GM19023 (cell line): ENCODE measurements around the gene RFX2.

ENCODE experiments used
- ATAC-seq: cut with Tn5 transposase; IDR thresholded peaks from one replicate; pipeline ENCODE4 v1.9.1; 2021; ENCODE audit warnings: mild to moderate bottlenecking, moderate library complexity; ENCODE audit not compliant: unreplicated experiment

Gene RFX2

DNA sequence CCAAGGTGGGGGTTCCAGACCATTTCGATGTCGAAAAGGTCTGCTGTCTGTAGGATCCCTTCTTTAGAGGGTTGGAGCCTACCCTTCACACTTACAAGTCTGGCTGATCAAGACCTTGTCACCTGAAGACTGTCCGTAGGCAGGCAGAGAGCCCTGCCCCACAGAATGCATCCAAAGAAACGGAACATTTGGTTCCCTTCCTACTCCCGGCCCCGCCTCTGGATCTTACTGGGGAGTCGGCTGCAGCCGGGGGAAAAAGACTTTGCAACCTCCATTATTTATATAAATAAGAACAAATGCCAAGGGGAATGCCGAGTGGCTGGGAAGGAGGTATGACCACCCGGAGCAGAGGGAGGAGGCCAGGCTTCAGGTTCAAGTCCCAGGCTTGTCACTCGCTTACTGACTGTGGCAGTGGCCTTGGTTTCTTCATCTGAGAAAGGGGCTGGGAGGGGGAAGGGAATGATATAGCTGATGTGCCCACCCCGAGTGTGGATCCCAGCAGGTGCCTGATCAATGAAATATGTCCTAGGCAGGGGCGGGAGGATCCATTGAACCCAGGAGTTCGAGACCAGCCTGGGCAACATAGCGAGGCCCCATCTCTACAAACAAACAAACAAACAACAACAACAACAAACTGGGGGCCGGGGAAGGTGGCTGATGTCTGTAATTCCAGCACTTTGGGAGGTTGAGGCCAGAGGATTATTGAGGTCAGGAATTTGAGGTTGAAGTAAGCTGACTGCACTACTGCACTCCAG is 48.7 kb downstream of the RFX2 start:
- ATAC-seq = no peak

DNA sequence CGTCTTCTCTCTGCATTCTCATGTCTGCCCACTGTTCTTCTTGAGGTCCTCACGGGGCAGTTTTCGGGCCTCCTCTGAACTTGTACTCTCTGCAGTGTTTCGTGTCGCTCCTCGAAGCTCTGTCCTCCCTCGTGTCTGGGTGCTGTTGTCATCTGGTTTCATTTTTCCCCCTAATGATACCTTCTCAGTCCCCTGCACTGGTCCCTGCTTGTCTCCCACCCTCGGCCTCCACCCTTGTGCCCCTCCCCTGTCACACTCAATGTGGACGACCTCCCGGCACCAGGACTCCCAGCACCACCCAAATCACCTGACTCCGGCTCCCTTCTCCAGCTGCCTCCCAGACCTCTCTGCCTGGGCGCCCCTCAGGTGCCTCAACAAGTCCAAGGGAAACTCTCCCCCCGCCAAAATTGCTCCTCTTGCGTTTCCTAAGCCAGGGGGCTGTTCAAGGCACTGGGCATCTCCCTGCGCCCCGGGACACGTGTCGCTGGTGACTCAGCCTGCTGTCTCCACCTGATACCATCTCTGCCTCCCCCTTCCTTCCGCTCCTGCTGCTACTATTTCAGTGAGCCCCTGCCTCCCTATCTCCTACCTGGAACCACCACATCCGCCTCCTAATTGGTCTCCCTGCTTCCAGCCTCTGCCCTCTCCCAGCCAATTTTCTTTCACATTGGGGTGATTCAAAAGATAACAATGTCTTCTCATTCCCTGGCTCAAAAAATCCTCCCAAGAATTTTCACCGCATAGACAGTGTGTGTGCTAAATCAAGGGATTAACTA is 49.5 kb downstream of the RFX2 start:
- ATAC-seq = no peak

DNA sequence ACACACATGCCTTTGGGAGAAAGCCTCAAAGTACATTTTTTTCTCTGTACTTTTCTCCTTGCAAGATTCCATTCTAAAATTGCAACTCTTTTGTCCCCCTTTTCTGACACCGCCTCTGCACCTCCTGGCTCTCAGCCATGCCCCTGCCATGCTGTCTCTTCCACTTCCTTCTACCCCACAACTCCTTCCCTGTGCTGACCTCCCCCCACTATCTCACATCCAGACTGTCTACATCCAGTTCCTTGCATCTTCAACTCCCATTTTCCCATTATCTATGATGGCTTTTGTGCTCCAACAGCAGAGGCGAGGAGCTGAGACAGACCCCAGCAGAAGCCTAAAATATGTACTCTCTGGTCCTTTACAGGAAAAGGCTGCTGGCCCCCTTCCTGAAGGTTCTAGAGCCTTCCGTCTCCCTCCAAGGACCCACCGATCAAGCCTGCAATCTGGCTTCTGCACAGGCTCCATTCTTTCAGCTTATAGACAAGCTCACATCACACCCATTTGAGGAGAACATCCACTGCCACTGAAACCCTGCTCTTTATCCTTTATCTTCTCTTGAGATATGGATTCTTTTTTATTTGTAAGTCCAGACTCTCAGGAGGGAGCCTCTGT is 50.2 kb downstream of the RFX2 start:
- ATAC-seq = no peak

DNA sequence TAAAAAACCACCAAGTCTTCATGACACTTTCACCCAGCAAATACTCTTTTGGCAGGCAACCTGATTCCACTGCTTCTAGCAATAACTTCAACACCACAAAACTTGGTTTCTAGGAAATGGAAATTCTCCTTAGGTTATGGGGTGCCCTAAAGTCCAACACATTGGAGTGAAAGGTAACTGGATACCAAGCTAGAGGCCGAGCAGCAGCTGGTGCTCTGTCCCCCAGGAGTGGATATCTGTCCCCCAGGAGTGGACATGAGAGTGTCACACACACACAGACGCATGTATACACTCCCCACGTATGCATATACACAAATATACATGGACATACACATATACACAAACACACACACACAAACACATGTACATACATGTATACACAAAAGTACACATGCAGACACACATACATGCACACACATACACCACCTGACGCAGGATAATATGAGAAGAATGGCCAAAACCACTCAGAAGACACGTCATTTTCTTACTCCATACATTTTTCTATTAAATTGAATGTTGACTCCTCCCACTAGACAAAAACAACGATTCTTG is 50.8 kb downstream of the RFX2 start:
- no peak for ATAC-seq

DNA sequence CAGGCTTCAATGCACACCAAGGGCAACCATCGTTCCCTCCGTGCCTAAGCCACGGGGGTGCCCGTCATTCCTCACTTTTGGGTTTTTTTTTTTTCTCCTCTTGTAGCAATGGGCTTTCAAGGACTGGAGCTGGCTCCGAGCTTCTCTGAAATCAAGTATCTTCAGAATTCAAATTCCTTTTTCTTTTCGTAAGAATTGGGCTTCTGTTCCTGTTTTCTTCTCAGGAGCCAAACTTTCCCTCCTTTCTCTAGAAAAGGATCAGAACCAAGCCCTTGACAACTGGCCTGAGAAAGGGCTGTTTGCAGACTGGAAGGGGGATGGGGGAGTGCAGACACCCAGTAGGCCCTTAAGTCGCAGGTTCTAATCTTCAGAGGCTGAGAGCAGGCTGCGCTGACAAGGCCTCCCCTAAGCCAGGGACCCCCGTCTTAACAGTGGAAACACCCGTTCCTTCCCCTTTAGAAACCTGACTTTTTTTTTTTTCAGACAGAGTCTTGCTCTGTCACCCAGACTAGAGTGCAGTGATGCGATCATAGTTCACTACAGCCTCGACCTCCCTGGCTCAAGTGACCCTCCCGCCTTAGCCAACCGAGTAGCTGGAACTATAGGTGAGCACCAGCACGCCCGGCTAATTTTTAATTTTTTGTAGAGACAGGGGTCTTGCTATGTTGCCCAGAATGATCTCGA is 51.6 kb downstream of the RFX2 start:
- ATAC-seq = no peak

DNA sequence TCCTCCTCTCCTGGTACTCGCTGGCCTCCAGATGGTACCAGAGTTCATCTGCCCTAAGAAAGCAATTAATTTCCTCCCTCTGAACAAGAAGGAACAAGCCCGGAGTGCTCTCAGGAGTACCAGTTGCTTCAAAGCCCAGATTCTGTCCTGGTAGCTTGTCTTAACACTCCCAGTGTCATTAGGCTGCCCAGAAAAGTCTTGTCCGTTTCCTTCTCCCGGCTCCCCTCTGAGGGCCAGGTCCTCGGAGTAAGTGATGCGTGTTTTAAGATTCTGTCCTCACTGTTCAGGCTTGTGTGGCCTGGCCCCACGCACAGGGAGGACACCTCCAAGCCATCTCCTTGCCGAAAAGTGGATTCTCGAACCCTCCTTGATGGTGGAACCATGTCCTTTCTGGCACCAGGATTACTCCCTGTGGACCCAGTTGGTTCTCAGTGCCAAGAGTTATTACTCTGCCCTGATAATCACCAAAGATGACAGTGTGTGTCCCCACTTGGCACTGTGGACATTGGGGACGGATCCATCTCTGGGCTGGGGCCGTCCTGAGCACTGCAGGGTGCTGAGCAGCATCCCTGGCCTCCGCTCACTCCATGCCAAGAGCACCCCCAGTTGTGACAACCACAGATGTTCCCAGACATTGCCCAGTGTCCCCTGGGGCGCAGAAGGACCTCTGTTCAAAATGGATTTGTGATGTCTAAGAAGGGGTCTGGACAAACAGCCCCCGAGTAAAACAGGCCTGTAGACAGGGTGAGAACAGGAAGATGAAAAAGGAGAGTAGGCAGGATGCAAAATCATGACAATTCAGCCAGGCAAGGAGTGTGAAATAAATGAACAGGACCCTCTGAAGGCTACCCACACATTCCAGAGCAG is 52.4 kb downstream of the RFX2 start:
- ATAC-seq = no peak

DNA sequence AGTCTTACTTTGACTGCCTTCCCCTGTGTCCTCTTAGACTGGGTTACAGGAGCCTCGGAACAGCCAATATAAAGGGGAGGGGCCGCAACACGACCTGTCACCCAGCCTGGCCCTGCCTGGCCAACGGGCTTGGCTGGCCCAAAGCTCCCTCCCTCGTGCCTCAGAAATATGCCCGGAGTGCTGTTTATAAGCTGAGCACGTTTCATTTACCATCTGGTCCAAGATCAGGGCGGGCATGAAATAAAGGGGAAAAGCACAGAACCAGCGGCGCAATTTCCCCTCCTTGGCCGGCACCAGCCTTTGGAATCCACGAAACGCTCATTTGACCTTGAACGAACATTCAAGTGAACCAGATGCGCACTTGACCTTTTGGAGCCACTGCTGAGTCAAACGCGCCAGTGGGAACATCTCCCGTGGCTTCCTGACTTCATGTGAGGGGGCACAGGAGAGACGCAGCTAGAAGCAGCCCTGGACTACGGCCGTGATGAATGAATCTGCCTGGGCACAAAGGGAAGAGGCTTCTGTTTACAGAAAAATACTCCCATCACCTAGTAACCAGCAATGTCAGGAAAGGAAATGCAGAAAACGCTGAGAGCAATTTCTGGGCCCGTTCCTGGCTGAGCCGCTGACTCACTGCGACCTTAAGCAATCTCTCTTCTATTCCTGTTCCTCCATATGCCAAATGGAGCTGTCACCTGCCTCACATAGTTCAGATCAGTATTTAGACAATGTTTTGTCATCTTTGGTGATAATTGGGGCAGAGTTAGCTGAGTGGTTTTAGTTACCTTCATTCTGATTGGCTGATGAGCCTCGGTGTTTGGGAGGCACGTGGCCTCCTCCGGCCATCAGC is 53.3 kb downstream of the RFX2 start:
- no peak for ATAC-seq

DNA sequence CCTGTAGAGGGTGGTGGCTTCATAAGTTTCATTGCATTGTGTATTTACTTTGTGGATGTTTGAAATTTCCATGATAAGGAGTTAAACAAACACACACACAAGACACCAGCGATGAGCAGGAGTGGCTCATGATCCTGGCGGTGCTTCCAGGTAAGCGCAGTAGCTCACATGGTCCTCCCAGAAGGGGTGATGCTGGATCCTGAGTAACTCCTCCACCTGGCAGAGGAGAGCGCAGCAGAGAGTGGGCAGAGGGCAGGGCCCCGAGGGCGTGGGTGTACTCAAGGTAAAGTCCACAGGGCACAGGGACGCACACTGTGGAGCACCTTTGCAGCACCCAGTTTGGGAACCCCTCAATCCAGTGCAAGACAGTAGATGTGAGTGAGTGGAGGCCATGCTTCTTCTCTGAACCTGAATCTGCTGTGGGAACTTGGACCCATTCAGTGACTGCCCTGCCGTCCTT is 54.0 kb downstream of the RFX2 start:
- ATAC-seq = no peak

DNA sequence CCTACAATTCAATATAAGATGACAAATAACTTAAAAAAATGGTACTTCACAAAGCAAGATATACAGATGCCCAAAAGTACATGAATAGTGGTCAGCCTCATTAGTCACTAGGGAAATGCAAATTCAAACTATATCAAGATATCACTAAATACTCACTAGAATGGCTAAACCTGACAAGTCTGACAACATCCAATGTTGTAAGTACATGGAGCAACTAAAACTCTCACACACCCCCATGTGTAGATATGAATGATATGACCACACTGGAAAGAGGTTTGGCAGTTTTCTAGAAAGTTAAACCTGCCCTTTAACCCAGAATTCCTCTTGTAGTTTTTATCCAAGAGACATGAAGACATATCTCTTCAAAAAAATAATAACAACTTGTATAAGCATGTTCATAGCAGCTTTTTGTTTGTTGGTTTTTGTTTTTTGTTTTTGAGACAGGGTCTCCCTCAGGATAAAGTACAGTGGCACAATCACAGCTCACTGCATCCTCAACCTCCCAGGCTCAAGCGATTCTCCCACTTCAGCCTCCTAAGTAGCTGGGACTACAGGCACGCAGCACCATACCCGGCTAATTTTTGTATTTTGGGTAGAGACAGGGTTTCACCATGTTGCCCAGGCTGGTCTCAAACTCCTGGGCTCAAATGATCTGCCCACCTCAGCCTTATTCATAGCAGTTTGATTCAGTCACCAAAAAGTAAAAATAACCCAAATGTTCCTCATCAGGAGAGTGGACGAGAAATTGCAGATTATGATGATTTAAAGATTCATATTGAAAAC is 55.1 kb downstream of the RFX2 start:
- no peak for ATAC-seq

DNA sequence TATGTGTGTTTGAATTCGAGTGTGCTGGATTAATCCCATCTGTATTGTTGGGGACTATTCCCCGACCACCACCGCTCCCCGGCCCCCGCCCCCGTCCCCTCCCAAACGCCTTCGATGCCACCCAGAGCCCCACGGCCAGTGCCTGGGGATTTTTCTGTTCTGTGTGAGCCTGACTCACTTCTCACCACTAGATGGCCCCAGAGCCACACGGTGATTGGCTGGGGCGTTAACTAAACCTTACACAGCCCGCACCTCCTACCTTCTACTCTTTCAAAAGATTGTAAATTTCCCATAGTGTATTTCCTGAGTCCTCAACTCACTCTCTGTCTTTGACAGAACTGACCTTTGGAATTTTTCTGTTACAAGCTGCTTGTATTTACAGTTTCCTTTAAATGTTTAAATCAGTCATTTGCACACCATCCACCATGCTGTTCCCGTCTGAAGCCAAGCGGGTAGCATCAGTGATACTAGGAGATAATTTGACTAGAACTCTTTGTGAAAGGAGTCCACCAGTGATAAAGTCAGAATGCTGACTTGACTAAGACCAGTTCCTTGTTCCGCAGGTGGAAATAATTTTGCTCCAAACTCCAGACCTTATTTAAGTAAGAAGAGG is 61.4 kb downstream of the RFX2 start:
- no peak for ATAC-seq

DNA sequence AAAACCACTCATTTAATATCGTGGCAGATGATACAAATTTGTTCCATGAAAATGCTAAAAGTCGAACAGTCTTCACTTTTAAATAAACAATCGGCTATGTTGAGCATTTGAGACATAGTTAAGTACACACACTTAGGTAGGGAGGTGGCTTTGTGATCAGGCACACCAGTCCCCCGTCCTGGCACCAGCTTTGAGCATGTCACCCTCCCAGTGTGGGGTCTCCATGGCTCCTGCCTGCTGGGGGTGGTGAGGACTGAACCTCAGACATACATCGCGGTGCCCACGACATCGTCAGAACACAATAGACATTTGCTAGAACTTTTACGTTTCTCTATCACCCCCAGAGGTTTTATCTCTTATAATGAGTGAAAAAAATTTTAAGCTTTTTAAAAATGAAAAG is 62.0 kb downstream of the RFX2 start:
- ATAC-seq = no peak

DNA sequence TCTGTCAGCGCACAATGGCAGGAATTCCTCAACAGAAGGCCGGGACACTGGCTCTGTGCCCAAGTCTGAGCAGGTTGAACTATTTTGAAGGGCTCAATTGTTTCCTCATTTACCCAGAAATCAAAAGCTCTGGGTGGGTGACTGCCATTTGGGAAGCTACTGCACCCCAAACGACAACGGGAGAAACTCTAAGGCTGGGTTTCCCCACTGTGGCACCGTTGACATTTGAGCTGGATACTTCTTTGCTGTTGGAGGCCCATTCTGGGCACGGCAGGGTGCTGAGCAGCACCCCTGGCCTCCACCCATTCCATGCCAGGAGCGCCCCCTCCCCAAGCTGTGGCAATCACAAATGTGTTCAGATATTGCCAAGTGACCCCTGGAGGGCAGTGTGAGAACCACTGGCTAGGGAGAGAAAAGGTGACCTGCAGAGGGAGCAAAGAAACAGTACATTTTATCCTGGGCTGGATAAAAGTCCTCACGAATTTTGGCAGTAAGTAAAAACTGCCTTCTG is 62.5 kb downstream of the RFX2 start:
- no peak for ATAC-seq

DNA sequence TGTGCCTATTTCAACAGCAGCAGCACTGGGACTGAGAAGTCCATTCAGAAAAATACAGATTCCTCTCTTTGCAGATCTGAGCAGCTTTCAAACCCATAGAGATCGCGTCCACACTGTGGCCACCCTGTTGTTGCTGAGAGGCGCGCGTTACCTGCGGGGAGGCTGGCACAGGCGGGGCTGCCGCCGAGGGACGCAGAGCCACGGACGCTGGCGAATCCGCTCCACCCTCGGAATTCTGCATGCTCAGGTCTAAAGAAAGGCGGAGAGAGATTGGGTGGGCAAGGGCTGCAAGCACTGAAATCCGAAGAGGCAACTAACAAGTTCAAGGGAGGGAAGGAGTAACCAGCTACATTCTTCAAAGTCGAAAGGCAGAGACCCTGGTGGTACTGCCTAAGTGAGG is 63.0 kb downstream of the RFX2 start:
- no peak for ATAC-seq

DNA sequence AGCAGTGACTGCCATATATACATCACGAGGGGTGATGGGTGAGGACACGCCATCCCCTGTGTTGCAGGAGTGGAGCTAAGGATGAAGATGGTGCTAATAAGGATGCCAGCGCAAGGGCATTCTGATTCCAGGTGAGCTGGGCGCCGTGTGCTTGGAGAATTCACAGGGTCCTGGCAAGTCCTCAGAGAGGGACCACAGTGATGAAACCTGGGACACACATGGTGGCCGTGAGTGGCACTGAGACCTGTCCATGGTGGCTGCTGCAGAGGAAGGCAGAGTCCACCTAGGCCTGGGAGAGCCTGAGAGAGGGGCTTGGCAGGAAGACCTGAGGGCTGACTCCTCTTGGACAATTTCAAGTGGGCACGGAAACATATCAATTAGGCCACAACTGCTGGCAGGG is 65.2 kb downstream of the RFX2 start:
- no peak for ATAC-seq

DNA sequence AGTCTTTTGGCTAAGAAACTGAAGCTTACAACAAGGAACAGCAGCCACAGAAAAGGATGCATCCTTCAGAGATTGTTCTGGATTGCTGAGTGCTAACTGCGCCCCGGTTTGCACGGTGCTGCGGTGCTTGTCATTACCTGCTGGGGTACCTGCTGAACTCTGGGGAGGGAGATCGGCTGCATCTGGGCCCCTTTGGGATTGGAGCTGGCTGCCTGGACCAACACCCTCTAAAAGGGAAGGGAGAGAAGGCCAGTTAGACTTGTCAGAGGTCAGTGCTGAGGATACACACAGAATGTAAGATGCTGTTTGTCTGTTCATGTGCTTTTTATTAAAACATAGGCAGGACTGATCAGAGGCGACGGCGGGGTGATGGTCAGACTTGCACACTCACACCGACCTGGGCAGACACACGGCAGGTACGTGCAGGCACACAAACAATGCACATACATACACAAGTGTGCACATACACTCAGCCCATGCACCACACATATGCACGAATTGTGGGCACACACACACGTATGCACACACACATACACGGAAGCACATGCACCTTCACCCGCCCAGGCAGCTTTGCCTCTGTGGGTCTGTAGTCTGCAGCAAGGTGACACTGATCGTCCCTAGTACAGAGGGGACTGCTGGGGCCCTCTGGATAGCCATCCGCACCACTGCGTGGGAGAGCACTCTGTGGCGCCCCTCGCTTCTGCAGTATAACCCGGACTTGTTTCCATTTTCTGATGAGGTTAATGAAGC is 66.1 kb downstream of the RFX2 start:
- ATAC-seq = no peak

DNA sequence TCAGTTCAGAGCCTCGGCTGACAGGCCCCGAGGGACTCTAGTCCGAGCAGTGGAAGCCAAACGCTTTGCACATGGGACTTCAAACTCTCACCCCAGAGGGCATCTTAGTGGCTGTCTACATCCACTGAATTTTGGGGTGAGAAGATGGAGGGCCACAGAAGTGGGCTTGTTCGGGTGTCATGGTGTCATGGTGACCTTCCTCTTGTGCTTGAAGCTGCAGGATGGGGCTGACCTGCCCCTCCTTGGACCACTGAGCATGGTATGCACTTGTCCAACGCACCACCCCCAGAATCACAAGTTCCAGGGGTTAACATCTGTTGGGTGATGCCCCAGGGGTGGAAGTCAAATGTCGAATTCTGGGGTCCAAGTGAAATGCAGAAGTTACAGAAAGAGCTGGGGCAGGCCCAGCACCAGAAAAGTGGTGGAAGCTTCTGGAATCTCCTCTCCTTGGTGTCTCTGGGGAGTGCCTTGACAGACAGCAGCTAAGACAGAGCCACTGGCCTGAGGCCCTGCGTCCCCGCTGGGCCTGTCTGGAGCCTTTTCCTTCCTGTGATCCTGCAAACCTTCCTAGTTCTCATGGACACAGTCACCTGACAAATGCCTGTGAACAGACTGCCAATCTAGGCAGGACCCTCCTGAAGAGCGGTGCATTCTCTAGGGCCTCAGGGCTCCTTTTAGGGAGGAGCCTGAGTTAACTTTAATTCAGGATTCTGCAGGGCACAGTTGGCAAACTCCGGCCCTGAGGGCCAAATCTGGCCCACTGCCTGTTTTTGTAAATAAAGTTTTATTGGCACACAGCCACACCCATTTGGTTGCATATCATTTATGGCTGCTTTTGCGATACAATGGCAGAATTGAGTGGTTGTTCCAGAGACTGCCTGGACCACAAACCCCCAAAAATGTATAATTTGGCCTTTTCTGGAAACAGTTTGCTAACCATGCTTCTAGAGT is 67.2 kb downstream of the RFX2 start:
- no peak for ATAC-seq
